Testis (tissue), 2 donors: ENCODE data around the gene VILL.

Experiments
- CTCF ChIP-seq, 3 experiments: fragments of 450-650 bp in 2 of 3; fragments of 200-600 bp in 1 of 3; sonication (generic) in 1 of 3; IDR thresholded peaks; one replicate each; pipeline ENCODE4 v1.5.1; 2016 to 2019; ENCODE audit warnings: antibody characterized with exemption in 3 of 3, mild to moderate bottlenecking in 2 of 3, moderate library complexity in 1 of 3
- POLR2A ChIP-seq: fragments of 450-650 bp; IDR thresholded peaks from one replicate; pipeline ENCODE4 v1.6.1; 2017; ENCODE audit warnings: antibody characterized with exemption, mild to moderate bottlenecking, moderate library complexity

GRCh38 chr3:37999836-38000235 lies 9.2 kb downstream of the VILL start:
- TF ChIP-seq CTCF (IDR thresholded peaks at IDR 0.05) (no peak), POLR2A (no peak)
